ENCODE measurements around the gene KIAA1586.

Gene KIAA1586

GRCh38 chr6:57104336-57104735, 57.8 kb downstream of the KIAA1586 start:
- Histone ChIP-seq H3K36me3 (ENCODE audit: insufficient read depth, low read length) (peaks cover 75% of the 10 kb centered on the region), H3K4me3 (ENCODE audit: low read length) (no peak overlapping the region), H3K9ac (ENCODE audit: low read depth, low read length) (no peak overlapping the region), H3K27ac (ENCODE audit: low read depth, low read length) (no peak overlapping the region), H3K9me3 (ENCODE audit: insufficient read depth, low read depth, low read length) (no peaks in the 10 kb centered on the region), H3K27me3 (ENCODE audit: insufficient read depth, low read length) (no peaks in the 10 kb centered on the region), H3K4me1 (ENCODE audit: insufficient read depth, low read length) (peaks cover 2% of the 10 kb centered on the region; the same call in 1 of the 2 replicates)
- 93% methylated on average over 5 of the region's 5 CpGs for WGBS
